NCI-H748 (cell line): ENCODE results near the gene ADAD1.
A peak's percentile ranks its signal among the peaks of the same experiment; 100 is the strongest.

Experiments
- DNase-seq: peaks from one replicate; lab custom pipeline; 2025; ENCODE audit not compliant: unreplicated experiment; lab: John Stamatoyannopoulos, UW

ADAD1 gene

DNA sequence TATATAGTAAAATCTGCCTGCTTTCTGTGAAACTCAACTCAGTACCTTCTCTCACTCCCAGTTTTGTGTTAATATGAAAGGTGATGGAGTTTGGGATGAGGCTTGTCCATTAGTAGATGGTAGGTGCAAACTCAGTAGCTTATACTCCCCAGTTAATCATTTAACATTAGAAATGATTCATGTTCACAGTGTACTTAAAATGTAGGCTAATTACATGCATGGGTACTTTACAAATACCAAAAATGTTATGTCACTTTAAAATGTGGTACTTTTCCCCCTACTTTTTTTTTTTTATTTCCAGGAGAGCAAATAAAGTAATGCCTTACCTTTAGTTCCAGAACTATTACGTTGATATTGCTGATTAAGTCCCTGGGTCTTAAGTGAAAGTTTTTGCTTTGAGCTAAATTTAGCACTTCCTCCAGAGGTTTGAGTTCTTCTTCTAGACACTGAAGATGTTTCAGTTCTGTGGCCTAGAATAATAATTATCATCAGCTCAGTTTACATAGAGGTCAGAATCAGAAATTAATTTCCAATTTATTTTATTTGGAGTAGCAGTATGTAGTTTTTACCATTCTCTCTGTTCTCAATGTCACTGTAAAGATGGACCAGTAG, 74.7 kb downstream of the ADAD1 start:
- DNase-seq, result no peak

DNA sequence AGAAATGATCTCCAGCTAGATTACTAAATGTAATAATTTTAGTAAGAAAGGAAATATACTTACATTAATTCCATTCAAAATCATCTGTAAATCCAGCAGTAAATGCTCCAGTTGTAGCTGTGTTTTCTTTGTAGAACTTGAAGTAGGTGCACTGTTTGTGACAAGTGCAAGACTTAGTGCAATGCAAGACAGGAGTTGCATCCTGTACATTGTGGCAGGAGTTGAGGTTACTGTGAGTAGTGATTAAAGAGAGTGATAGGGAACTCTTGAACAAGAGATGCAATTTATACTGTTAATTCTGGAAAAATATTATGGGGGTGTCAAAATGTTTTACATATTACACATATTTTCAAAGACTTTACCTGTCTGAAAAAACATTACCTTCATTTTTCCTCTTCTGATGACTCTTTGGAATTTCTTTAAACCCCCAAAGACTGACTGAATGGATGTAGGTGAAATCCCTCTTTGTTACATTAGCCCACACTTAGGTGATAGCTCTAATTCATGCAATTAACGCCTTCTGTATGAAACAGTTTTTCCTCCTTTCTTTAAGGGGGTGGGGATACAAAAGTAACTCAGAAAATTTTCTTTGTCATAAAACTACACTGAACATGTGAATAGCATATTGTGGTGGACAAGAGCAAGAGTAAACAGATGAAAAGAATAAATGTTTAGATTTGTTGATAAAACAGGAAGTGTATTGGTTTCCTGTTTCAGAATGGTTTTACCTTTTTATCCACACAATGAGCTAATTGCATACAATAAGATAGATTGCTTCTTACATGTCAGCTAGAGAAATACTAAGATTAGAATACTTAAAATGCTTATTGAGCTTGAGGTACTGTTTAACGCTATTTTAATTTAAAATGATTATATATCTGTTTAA, 77.7 kb downstream of the ADAD1 start, which contains the start of gene IL2:
IL2 (minus strand) TSS at position 495 of the 886 bp plus-strand sequence; CDS start at position 210, 285 bp downstream.
- peak; percentile 74 for DNase-seq

DNA sequence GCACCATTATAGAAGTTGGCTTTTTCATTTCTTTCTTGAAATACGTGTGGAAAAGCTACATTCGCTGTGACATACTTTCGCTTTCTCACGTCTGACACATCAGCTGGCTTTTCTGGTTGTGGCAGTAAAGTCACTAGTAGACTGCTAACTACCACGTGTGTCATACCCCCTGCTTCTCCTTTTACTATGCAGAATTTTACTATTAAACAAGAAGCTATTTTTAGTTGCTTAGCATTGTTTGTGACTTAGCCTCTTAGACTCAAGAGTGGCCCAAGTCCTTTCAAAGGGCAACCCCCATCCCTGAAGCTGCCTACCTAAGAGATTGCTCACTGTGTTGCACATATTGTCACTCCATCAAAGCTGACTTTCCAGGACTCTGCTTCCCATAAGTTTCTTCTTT, 79.8 kb downstream of the ADAD1 start:
- no peak for DNase-seq

DNA sequence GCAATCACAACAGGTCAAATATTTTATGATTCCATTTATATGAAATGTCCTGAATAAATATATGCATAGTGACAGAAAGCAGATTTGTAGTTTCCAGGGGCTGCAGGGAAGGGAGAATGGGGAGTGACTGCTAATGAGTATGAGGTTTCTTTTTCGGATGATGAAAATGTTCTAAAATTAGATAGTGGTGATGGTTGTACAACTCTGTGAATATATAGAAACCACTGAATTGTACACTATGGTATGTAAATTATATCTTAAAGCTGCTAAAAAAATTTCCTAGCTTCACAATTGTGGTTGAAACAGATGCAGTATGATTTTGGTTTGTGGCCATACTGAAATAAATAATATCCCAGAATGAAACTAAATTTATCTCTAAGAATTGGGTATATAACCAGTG, 90.6 kb downstream of the ADAD1 start:
- no peak for DNase-seq

DNA sequence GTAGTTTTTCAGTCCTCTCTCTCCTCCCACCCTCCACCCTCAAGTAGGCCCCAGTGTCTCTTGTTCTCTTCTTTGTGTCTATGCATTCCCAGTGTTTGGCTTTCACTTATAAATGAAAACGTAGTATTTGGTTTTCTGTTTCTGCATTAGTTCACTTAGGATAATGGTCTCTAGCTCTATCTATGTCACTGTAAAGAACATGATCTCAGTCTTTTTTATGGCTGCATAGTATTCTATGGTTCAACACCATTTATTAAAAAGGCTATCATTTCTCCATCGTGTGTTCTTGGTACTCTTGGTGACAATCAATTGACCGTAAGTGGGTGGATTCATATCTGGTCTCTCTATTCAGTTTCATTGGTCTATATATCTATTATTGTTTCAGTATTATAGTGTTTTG, 96.4 kb downstream of the ADAD1 start:
- no peak for DNase-seq

DNA sequence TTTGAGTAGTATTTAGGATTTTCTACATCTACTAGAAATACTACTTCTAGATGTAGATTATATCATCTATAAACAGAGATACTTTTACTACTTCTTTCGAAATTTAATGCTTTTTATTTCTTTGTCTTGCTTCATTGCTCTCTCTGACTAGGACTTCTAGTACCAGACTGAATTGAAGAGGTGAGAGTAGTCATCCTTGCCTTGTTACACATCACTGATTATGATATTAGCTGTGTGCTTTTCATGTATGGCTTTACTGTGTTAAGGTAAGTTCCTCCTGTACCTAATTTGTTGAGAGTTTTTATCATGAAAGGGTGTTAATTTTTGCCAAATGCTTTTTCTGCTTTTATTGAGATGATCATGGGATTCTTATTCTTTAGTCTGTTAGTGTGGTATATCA, 97.3 kb downstream of the ADAD1 start:
- DNase-seq, result no peak

DNA sequence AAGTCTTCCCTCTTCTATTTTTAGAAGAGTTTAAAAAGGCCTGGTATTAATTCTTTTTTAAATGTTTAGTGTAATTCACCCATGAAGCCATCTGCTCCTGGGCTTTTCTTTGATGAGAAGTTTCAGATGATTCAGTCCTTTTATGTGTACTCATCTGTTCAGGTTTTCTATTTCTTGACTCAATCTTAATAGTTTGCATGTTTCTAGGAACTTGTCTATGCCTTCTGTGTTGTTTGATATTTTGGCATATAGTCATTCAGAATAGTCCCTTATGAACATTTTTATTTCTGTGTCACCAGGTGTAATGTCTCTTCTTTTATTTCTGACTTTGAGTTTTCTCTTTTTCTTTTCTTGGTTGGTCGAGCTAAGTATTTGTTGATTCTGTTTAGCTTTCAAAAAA, 97.9 kb downstream of the ADAD1 start:
- no peak for DNase-seq
